T-helper 17 cell (primary cell): Measurements from ENCODE around the gene DENND1A. TPM values are rescaled to one million over a fixed set of nuclear protein-coding genes. Genes with fewer than 3 reads are reported as not detected.
"Not testable (repeated sequence)": the region's sequence is repeated elsewhere in the genome, so short reads cannot be mapped to it uniquely, and the experiment has no call there.

Experiments used
- ATAC-seq: fragments of 150-1000 bp; cut with Tn5 transposase; 2 replicates; pipeline ENCODE4 v1.10.0; 2021; ENCODE audit warnings: mild to moderate bottlenecking, moderate library complexity
- DNase-seq, 3 donors: peaks; one replicate each; pipeline versions ENCODE4 v3.0.0 to v3.0.0-alpha.2; 2020 to 2021
- H3K9me3 ChIP-seq: one replicate; pipeline ENCODE4 v1.7.0; 2013; ENCODE audit warnings: low read length, mild to moderate bottlenecking; ENCODE audit not compliant: control insufficient read depth, poor library complexity, severe bottlenecking
- H3K27ac Mint-ChIP-seq: one replicate; pipeline ENCODE4 v1.8.0; 2022; ENCODE audit warnings: mild to moderate bottlenecking, moderate library complexity, mixed read lengths
- H3K27me3 Mint-ChIP-seq: one replicate; pipeline ENCODE4 v1.8.0; 2022; ENCODE audit warnings: mixed read lengths
- H3K36me3 Mint-ChIP-seq: one replicate; pipeline ENCODE4 v1.8.0; 2022; ENCODE audit warnings: low read depth, mixed read lengths
- H3K4me1 Mint-ChIP-seq: one replicate; pipeline ENCODE4 v1.8.0; 2022; ENCODE audit warnings: mild to moderate bottlenecking, mixed read lengths
- H3K4me3 Mint-ChIP-seq: one replicate; pipeline ENCODE4 v1.8.0; 2022; ENCODE audit warnings: mild to moderate bottlenecking, moderate library complexity, mixed read lengths
- total RNA-seq, 4 donors: library from RNA in 2 of 4; stranded (reverse) in 2 of 4; gene quantifications; one replicate each; pipeline ENCODE4 v1.2.3 and lab custom pipeline; 2022 to 2026

The DENND1A gene
- total RNA-seq, 2 donors from 2014 or later, result 19.9 to 21.1 TPM

DNA sequence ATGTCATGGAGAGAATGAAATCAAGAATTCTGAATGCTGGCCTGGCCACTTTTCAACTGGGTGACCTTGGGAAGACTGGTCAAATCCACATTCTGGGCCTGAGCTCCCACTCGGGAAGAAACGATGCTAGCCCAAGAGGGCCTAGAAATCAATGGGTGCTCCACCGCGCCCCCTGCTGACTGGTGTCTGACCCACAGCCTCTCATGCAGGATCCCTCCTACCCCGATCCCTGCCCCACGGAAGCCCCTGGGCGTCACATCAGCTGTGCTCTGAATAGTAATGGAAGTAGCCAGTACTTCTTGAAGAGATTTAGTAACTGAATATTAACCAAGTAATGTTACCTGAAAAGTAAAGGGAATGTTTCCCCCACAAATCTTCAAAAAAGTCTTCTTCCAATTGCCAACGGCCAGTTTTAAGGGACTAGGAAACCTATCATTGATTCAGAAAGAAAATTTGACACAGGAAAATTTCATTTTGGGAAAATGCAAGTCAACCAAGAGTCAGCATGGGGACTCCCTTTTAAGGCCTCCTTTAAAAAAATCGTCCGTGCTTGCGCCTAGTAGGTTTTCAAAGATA is 530.0 kb downstream of the DENND1A start:
- Mint-ChIP-seq H3K4me1 (no peaks in the 10 kb centered on the region), H3K27me3 (no peaks in the 10 kb centered on the region)
- DNase-seq, result no peak

DNA sequence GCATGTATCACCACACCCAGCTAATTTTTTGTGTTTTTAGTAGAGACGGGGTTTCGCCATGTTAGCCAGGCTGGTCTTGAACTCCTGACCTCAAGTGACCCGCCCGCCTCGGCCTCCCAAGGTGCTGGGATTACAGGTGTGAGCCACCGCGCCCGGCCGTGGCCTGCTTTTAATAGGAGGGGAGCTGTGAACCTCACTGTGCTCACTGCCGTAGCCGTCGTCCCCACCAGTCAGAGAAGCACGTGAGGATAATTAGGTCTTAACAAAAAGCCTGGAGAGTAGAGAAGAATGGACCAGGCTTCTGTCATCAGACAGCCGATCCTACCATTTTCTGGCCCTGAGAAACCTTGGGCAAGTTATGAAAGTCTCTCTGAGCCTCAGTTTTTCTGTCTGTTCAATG is 531.0 kb downstream of the DENND1A start:
- not testable (repeated sequence) for ATAC-seq, H3K27ac Mint-ChIP-seq, H3K4me1 Mint-ChIP-seq, H3K9me3 ChIP-seq, H3K27me3 Mint-ChIP-seq, DNase-seq, H3K36me3 Mint-ChIP-seq, H3K4me3 Mint-ChIP-seq

More for the DNA sequence above, 530.0 kb downstream of the DENND1A start:
- H3K36me3 Mint-ChIP-seq, result no peaks in the 10 kb centered on the region
- no peak overlapping the region for H3K27ac Mint-ChIP-seq
- ATAC-seq, result no peak
- no peak overlapping the region for H3K4me3 Mint-ChIP-seq
- no peaks in the 10 kb centered on the region for H3K9me3 ChIP-seq

DNA sequence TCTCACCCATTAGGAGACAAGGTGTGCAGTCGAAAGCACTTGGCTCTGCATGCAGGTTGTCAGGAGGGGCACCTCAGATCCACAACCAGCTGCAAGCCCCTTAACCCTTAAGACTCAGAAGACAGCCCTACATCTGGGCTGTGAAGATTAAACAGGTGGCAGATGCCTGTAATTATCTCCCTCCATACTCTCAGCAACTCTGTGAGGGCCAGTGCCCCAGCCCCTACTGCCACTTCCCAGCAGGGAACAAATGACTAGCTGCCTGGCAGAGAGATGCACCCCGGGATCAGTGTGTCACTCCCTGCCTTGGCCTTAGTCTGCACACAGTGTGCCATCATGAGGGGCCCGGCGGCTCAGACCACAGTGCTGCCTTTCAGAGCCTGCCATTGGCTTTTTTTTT is 532.0 kb downstream of the DENND1A start:
- no peak for DNase-seq

DNA sequence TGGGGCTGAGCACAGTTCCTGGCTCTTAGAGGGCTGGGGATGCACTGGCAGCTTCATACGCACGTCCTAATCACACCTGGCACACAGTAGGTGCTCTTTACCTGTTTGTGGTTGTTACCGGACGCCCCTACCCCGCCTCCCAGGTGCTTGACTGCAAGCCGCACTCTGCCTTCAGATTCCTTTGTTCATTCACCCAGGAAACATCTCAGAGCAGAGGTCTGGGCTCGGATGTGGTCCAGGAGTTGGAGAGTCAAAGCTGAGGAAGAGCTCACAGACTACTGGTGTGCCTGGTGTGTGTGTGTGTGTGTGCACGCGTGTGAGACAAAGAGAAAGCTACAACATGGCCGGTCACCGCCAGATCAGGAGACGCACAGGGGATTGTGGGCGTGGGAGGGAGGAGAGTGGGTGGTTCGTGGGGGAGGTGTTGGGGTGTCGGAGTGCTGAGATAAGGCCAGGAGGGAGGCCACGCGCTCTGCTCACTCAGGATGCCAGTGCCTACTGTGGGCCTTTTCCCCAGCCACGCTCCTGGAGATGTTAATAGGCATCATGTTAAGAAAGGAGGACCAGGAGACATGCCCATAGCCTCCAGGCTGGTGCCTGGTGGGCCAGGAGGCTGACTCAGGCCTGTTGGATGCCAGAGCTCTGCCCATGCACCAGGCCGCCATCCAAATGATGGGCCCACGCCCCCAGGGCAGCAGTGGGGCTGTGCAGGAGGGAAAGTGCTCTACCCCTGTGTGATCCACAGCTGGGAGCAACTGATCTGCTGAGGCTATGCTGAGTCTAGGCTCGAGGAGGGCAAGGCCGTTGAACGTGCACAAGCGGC is 534.0 kb downstream of the DENND1A start:
- no peaks in the 10 kb centered on the region for H3K9me3 ChIP-seq
- ATAC-seq (no peak), DNase-seq (no peak)
- Mint-ChIP-seq H3K4me3 (no peak overlapping the region), H3K27ac (no peak overlapping the region), H3K27me3 (no peaks in the 10 kb centered on the region), H3K36me3 (peaks cover 2% of the 10 kb centered on the region), H3K4me1 (no peaks in the 10 kb centered on the region)

More for the DNA sequence above, 532.0 kb downstream of the DENND1A start:
- Mint-ChIP-seq H3K27ac (no peak overlapping the region), H3K36me3 (peaks cover 2% of the 10 kb centered on the region), H3K4me3 (no peak overlapping the region), H3K27me3 (no peaks in the 10 kb centered on the region), H3K4me1 (no peaks in the 10 kb centered on the region)
- no peak for ATAC-seq
- no peaks in the 10 kb centered on the region for H3K9me3 ChIP-seq

DNA sequence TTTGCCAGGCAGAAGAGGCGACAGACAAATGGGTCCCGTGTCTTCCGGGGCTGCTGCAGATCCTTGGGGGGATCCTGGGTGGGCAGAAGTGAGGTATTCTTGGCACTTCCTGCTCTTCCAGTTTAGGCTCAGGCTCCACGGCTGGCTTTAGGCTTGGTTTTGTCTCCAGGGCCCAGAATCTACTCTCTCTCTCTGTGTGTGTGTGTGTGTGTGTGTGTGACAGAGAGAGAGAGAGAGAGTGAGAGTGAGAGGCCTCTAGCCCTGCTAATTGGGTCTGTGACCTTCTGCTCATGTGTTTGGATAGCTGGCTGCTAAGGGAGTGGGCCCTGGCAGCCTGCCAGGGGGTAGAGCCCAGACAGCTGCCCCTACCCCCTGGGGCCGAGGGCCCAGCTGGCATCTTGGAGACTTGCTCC is 534.6 kb downstream of the DENND1A start:
- no peak for ATAC-seq
- Mint-ChIP-seq H3K4me1 (no peaks in the 10 kb centered on the region), H3K27ac (no peak overlapping the region), H3K36me3 (peaks cover 2% of the 10 kb centered on the region), H3K4me3 (no peak overlapping the region), H3K27me3 (no peaks in the 10 kb centered on the region)
- DNase-seq, result no peak
- no peaks in the 10 kb centered on the region for H3K9me3 ChIP-seq

DNA sequence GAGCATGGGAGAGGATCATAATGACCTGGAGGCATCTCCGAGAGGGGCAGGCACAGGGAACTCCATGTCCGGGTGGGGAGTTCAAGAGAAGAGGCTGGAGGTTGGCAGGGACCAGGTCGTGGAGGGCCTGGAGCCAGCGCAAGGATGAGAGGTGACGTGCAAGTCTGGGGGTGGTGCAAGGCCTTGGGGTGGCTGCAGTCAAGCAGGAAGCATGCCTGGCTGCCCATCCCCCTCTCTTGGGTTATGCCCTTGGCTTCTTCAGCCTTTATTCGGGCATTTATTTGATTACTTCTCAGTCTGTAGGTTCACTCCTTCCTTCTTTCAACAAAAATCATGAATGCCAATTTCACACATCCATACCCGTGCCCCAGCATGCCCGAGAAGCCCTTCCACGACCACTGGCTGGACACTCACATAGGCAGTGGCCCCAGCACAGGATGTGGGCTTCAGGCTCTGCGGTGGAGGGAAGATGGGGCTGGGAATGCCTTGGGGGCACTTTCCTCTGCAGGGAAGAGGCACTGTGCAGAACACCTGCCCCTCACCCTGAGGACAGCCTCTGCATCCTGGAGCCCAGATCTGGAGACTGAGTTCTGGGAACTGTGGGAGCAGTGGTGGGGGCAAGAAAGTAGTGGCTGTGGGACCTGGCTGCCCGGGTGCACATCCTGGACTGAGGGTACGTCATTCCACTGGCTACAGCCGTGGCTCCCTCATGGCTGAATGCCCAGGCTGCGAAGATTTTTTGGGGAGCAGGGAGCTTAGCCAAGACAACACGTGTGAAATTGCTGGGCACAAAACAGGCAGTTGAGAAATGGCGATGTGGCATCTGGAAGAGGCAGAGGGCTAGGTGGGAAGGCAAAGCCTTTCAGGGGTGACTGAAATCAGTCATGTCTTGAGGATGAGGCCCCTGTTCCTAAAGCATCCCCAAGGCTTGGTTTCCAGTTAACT is 535.4 kb downstream of the DENND1A start:
- Mint-ChIP-seq H3K4me3 (no peak overlapping the region), H3K4me1 (peaks cover 2% of the 10 kb centered on the region), H3K27me3 (no peaks in the 10 kb centered on the region), H3K36me3 (peaks cover 2% of the 10 kb centered on the region), H3K27ac (no peak overlapping the region)
- H3K9me3 ChIP-seq, result no peaks in the 10 kb centered on the region
- DNase-seq (no peak), ATAC-seq (no peak)

DNA sequence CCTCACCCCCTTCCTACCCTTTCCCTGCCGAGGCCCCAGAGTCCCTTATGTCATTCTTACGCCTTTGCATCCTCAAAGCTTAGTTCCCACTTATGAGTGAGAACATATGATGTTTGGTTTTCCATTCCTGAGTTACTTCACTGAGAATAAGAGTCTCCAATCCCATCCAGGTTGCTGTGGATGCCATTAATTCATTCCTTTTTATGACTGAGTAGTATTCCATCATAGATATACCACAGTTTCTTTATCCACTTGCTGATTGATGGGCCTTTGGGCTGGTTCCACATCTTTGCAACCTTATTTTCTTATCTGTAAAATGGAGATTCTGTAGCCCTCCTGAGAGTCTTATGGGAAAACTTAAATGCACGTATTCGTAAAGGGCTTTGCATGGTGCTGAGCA is 537.1 kb downstream of the DENND1A start:
- no peak overlapping the region for H3K27ac Mint-ChIP-seq
- ATAC-seq, result no peak
- no peaks in the 10 kb centered on the region for H3K9me3 ChIP-seq
- H3K36me3 Mint-ChIP-seq, result peaks cover 2% of the 10 kb centered on the region
- H3K4me1 Mint-ChIP-seq, result peaks cover 2% of the 10 kb centered on the region
- no peaks in the 10 kb centered on the region for H3K27me3 Mint-ChIP-seq
- no peak for DNase-seq
- H3K4me3 Mint-ChIP-seq, result no peak overlapping the region

DNA sequence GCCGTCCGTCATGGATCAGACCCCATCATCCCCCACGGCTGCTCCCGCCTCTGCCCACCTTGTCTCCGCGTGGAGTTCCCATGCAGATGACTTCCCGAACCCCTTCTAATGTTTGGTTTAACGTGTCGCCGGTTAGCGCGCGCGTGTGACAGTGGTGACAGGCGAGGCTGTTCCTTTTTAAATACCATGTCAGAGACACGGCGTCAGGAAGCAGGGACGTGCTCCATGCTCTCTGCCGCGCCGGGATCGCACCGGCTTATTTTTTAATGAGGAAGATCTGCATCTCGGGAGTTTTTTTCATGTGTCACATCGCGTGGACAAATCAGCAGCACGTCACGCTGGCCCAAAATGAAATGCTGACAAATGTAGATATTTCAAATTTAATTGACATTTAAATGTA is 538.0 kb downstream of the DENND1A start:
- no peak overlapping the region for H3K27ac Mint-ChIP-seq
- ATAC-seq (no peak), DNase-seq (no peak)
- H3K4me3 Mint-ChIP-seq, result no peak overlapping the region
- H3K4me1 Mint-ChIP-seq, result peaks cover 2% of the 10 kb centered on the region
- H3K36me3 Mint-ChIP-seq, result peaks cover 2% of the 10 kb centered on the region
- H3K27me3 Mint-ChIP-seq, result no peaks in the 10 kb centered on the region
- no peaks in the 10 kb centered on the region for H3K9me3 ChIP-seq

DNA sequence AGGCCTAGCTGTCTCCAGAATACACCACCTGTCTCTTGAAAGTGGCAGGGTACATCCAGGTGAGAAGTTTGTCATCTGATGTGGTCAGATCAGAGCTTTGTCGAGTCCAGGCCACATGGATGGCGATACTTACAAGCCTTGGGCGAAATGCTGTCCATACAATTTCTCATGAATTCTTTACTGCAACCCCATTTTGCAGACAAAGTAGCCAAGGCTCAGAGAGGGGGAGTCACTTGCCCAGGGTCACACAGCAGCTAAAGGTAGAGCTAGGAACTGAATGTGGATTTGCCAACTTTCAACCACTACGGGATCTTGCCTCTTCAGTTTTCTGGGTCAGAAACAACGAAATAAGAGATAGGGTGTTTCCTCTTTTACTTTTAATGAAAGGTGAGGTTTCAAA is 538.7 kb downstream of the DENND1A start:
- Mint-ChIP-seq H3K27me3 (no peaks in the 10 kb centered on the region), H3K4me1 (peaks cover 2% of the 10 kb centered on the region), H3K27ac (no peak overlapping the region), H3K36me3 (peaks cover 2% of the 10 kb centered on the region), H3K4me3 (no peak overlapping the region)
- DNase-seq (no peak), ATAC-seq (no peak)
- H3K9me3 ChIP-seq, result no peaks in the 10 kb centered on the region

DNA sequence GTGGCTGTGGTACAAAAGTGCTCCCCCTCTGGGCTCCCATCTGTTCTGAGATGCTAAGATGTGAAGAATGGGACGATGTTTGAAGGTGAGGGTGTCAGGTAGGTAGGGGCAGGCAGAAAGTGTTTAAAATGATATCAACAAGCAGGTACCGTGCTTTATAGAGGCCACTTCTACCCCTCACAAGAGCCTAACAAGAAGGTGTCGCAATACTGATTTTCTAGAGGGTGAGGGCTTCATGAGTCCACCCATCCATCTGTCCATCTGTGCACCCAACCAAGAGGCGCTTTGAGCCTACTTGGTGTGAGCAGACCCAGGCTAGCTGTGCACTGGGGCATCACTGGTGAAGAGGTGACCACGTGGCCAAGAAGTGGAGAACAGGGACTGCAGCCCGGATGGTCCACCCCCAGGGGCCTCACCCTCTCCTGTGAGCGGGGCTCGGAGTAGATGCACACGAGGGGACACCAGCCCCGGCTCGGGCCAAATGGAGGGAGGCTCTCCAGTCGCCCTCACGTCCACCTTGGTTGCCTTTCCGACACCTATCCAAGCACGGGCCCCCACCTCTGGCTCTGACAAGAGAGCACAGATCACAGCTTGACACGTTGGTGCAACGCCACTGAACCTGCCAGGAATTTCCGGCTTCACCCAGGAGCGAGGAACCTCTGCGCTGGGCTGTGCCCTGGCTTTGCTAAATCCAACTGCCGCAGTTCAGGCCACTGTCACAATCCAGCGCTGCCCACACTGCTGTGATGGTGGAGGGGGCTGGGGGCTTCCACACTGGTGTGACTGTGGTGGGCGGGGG is 539.4 kb downstream of the DENND1A start:
- H3K4me1 Mint-ChIP-seq, result peaks cover 2% of the 10 kb centered on the region
- no peak for ATAC-seq
- no peaks in the 10 kb centered on the region for H3K27me3 Mint-ChIP-seq
- H3K36me3 Mint-ChIP-seq, result peaks cover 2% of the 10 kb centered on the region
- no peak for DNase-seq
- no peaks in the 10 kb centered on the region for H3K9me3 ChIP-seq
- H3K4me3 Mint-ChIP-seq, result peak overlapping the region; percentile 55
- no peak overlapping the region for H3K27ac Mint-ChIP-seq

DNA sequence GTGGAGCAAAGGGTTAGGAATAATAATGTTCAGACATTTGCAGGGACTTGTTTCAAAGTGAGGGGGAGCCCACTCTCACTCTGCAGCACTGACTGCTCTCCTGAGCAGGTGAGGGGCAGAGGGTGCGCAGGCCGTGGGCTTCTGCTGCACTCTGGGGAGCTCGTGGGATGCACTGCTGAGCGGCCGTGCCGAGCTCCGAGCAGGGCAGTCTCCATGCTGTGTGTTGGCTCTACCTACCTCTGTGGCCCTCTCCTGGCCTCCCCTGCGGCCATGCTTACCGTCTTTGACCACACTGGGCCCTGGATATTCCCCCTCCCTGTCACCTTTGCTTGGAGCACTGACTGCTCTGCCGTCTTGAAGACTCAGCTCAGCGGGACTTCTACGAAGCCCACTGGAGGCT is 540.2 kb downstream of the DENND1A start:
- ATAC-seq, result no peak
- H3K4me3 Mint-ChIP-seq, result peak overlapping the region; percentile 55
- H3K27ac Mint-ChIP-seq, result peak overlapping the region; percentile 9
- H3K9me3 ChIP-seq, result no peaks in the 10 kb centered on the region
- no peak for DNase-seq
- peaks cover 2% of the 10 kb centered on the region for H3K36me3 Mint-ChIP-seq
- peaks cover 2% of the 10 kb centered on the region for H3K4me1 Mint-ChIP-seq
- H3K27me3 Mint-ChIP-seq, result no peaks in the 10 kb centered on the region

DNA sequence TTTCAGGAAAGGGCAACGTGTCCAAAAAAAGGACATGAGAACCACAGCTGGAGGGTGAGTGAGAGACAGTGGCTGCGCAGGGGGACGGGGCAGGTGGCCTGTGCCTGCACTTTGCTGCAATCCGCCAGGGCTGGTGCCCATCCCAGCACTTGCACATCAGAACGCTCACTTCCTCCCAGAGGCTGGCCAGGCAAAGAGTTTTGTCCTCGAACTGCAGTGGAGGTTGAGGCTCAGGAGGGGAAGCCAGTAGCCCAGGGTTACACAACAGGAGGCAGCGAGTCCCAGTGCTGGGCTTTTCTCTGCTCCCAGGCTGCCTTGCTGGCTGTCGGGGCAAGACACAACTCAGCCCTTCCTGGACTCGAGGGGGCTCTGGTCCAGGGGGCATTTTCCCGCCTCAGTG is 540.9 kb downstream of the DENND1A start:
- Mint-ChIP-seq H3K27me3 (no peaks in the 10 kb centered on the region), H3K27ac (peak overlapping the region; percentile 9), H3K4me1 (peaks cover 2% of the 10 kb centered on the region), H3K4me3 (no peak overlapping the region), H3K36me3 (no peaks in the 10 kb centered on the region)
- no peaks in the 10 kb centered on the region for H3K9me3 ChIP-seq
- DNase-seq (no peak), ATAC-seq (no peak)
